ENCODE measurements around the gene CCDC186. TPM values are rescaled to one million over a fixed set of nuclear protein-coding genes. Genes with fewer than 3 reads are reported as not detected.
A peak's percentile ranks its signal among the peaks of the same experiment; 100 is the strongest.

The CCDC186 gene
- total RNA-seq, 1 experiment from 2014 or later: 14.4 TPM

DNA sequence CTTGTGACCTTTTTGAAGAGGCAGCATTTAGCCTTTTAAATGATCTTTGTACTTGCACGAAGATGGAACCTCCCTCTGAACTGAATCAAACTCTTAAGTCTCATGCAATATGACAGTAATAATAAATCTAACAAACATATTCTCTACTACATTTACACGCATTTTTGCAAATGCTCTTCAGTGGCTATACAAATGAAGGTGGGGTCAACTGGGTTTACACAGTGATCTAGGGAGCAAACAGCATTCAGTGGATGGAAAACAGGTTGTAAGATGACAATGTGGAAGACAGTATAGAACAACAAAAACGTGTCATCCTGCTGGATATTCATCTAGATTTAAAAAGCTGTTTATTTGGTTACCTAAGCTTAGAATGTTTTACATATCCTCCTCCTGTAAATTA lies 7.5 kb downstream of the CCDC186 start:
- TF ChIP-seq SIN3A (IDR thresholded peaks at IDR 0.05; ENCODE audit: borderline replicate concordance, insufficient read depth, low read depth, low read length): no peak
- no peak for TF ChIP-seq TCF7L2 (IDR thresholded peaks at IDR 0.05; ENCODE audit: low read depth, low read length)
- TF ChIP-seq, protein P1, sequence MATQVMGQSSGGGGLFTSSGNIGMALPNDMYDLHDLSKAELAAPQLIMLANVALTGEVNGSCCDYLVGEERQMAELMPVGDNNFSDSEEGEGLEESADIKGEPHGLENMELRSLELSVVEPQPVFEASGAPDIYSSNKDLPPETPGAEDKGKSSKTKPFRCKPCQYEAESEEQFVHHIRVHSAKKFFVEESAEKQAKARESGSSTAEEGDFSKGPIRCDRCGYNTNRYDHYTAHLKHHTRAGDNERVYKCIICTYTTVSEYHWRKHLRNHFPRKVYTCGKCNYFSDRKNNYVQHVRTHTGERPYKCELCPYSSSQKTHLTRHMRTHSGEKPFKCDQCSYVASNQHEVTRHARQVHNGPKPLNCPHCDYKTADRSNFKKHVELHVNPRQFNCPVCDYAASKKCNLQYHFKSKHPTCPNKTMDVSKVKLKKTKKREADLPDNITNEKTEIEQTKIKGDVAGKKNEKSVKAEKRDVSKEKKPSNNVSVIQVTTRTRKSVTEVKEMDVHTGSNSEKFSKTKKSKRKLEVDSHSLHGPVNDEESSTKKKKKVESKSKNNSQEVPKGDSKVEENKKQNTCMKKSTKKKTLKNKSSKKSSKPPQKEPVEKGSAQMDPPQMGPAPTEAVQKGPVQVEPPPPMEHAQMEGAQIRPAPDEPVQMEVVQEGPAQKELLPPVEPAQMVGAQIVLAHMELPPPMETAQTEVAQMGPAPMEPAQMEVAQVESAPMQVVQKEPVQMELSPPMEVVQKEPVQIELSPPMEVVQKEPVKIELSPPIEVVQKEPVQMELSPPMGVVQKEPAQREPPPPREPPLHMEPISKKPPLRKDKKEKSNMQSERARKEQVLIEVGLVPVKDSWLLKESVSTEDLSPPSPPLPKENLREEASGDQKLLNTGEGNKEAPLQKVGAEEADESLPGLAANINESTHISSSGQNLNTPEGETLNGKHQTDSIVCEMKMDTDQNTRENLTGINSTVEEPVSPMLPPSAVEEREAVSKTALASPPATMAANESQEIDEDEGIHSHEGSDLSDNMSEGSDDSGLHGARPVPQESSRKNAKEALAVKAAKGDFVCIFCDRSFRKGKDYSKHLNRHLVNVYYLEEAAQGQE (IDR thresholded peaks at IDR 0.05; ENCODE audit: insufficient read depth in 1 of 2, low read depth in 2 of 2, low read length in 1 of 2): no peak
- TF ChIP-seq, protein P2, sequence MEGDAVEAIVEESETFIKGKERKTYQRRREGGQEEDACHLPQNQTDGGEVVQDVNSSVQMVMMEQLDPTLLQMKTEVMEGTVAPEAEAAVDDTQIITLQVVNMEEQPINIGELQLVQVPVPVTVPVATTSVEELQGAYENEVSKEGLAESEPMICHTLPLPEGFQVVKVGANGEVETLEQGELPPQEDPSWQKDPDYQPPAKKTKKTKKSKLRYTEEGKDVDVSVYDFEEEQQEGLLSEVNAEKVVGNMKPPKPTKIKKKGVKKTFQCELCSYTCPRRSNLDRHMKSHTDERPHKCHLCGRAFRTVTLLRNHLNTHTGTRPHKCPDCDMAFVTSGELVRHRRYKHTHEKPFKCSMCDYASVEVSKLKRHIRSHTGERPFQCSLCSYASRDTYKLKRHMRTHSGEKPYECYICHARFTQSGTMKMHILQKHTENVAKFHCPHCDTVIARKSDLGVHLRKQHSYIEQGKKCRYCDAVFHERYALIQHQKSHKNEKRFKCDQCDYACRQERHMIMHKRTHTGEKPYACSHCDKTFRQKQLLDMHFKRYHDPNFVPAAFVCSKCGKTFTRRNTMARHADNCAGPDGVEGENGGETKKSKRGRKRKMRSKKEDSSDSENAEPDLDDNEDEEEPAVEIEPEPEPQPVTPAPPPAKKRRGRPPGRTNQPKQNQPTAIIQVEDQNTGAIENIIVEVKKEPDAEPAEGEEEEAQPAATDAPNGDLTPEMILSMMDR (IDR thresholded peaks at IDR 0.05): no peak
- no peak for TF ChIP-seq POLR2AphosphoS5 (IDR thresholded peaks at IDR 0.05; ENCODE audit: low read depth, low read length)
- ChIA-PET POLR2A (interaction anchor here (0.6 kb wide), 1 partner anchor 70 kb away, joined by 3 read pairs; no protein-coding TSS in a partner anchor), CTCF (no interaction called here)
- intact Hi-C loops (cut with micrococcal nuclease; ENCODE audit: unreplicated experiment) (no loop called here), in situ Hi-C loops (cut with HindIII; ENCODE audit: low pct_unique_long_range_greater_than_20kb, low sequenced_read_pairs) (no loop called here)
- no peaks in the 10 kb centered on the region; the same call in 1 of the 2 replicates for H3K36me3 ChIP-seq (ENCODE audit: control insufficient read depth, insufficient read depth, low read length)
- H3K27ac ChIP-seq (ENCODE audit: low read length): peak overlapping the region; percentile 29; the same call in 1 of the 2 replicates
- peaks cover 25% of the 10 kb centered on the region for H3K4me1 ChIP-seq (ENCODE audit: control insufficient read depth, insufficient read depth, low read length)
- BruUV-seq (replicated peaks): no TSS peak
- no peak for DNase-seq (ENCODE audit: low read depth, low spot score)
- H3K27me3 ChIP-seq (ENCODE audit: control insufficient read depth, insufficient read depth, low read length): no peaks in the 10 kb centered on the region
- peaks cover 3% of the 10 kb centered on the region; the same call in 1 of the 2 replicates for H3K9me3 ChIP-seq (ENCODE audit: control insufficient read depth, insufficient read depth, low read depth, low read length)
- no peak overlapping the region for H3K4me3 ChIP-seq (ENCODE audit: low read depth in 2 of 2, low read length in 2 of 2)
- ATAC-seq: no peak

DNA sequence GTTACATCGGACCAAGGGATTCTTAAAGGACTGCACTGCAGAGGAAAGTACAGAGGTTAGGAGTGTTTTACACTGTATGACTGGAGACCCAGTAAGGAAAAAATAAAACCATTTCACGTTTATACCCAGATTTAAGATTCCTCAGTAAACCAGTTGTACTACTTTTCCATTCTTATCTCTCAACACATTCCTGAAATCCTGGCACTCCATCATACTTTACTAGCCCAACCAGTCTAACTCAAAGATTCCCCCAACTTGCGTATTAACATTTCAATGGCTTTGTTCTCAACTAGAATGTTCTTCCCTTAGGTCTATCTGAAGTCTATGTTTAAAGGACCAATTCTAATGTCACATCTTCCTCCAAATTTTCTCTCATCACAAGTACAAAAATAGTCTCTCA lies 8.0 kb downstream of the CCDC186 start:
- peaks cover 25% of the 10 kb centered on the region for H3K4me1 ChIP-seq (ENCODE audit: control insufficient read depth, insufficient read depth, low read length)
- peaks cover 3% of the 10 kb centered on the region; the same call in 1 of the 2 replicates for H3K9me3 ChIP-seq (ENCODE audit: control insufficient read depth, insufficient read depth, low read depth, low read length)
- DNase-seq (ENCODE audit: low read depth, low spot score) (no peak), ATAC-seq (no peak)
- H3K4me3 ChIP-seq (ENCODE audit: low read depth in 2 of 2, low read length in 2 of 2): no peak overlapping the region
- no peaks in the 10 kb centered on the region; the same call in 1 of the 2 replicates for H3K36me3 ChIP-seq (ENCODE audit: control insufficient read depth, insufficient read depth, low read length)
- BruUV-seq (replicated peaks): no TSS peak
- intact Hi-C loops (cut with micrococcal nuclease; ENCODE audit: unreplicated experiment): no loop called here
- CTCF ChIA-PET: no interaction called here
- peak overlapping the region; percentile 29; the same call in 1 of the 2 replicates for H3K27ac ChIP-seq (ENCODE audit: low read length)
- in situ Hi-C loops (cut with HindIII; ENCODE audit: low pct_unique_long_range_greater_than_20kb, low sequenced_read_pairs): no loop called here
- H3K27me3 ChIP-seq (ENCODE audit: control insufficient read depth, insufficient read depth, low read length): no peaks in the 10 kb centered on the region
- TF ChIP-seq, protein P1 (IDR thresholded peaks at IDR 0.05; ENCODE audit: insufficient read depth in 1 of 2, low read depth in 2 of 2, low read length in 1 of 2): no peak
- TF ChIP-seq TCF7L2 (IDR thresholded peaks at IDR 0.05; ENCODE audit: low read depth, low read length) (no peak), POLR2AphosphoS5 (IDR thresholded peaks at IDR 0.05; ENCODE audit: low read depth, low read length) (no peak), SIN3A (IDR thresholded peaks at IDR 0.05; ENCODE audit: borderline replicate concordance, insufficient read depth, low read depth, low read length) (no peak)
- TF ChIP-seq, protein P2 (IDR thresholded peaks at IDR 0.05): no peak
- POLR2A ChIA-PET: no interaction called here

All from Panc1 (cell line).